ENCODE data around the gene ANKRD10.

DNA sequence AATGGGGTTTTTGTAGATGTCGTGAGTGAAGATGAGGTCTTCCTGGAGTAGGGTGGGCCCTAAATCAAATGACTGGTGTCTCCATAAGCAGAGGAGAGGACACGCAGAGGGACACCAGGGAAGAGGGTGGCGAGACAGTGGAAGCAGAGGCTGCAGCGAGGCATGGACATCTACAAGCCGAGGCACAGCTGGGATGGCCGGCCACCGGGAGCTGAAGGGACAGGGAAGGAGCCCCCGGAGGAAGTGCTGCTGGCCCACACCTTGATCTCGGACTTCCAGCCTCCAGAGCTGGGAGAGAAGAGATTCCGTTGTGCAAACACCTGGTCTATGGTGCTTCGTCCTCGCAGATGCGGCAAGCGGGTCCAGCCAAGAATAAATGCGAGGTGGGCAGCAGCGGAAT is 84.5 kb downstream of the ANKRD10 start:
- TF ChIP-seq, protein P1, sequence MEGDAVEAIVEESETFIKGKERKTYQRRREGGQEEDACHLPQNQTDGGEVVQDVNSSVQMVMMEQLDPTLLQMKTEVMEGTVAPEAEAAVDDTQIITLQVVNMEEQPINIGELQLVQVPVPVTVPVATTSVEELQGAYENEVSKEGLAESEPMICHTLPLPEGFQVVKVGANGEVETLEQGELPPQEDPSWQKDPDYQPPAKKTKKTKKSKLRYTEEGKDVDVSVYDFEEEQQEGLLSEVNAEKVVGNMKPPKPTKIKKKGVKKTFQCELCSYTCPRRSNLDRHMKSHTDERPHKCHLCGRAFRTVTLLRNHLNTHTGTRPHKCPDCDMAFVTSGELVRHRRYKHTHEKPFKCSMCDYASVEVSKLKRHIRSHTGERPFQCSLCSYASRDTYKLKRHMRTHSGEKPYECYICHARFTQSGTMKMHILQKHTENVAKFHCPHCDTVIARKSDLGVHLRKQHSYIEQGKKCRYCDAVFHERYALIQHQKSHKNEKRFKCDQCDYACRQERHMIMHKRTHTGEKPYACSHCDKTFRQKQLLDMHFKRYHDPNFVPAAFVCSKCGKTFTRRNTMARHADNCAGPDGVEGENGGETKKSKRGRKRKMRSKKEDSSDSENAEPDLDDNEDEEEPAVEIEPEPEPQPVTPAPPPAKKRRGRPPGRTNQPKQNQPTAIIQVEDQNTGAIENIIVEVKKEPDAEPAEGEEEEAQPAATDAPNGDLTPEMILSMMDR (IDR thresholded peaks at IDR 0.05), result no peak
- TF ChIP-seq POLR2A (IDR thresholded peaks at IDR 0.05), result no peak
